ENCODE results near the gene FBXW9.

GRCh38 chr19:12647047-12647446 is 49.4 kb downstream of the FBXW9 start:
- TF ChIP-seq, protein P1, sequence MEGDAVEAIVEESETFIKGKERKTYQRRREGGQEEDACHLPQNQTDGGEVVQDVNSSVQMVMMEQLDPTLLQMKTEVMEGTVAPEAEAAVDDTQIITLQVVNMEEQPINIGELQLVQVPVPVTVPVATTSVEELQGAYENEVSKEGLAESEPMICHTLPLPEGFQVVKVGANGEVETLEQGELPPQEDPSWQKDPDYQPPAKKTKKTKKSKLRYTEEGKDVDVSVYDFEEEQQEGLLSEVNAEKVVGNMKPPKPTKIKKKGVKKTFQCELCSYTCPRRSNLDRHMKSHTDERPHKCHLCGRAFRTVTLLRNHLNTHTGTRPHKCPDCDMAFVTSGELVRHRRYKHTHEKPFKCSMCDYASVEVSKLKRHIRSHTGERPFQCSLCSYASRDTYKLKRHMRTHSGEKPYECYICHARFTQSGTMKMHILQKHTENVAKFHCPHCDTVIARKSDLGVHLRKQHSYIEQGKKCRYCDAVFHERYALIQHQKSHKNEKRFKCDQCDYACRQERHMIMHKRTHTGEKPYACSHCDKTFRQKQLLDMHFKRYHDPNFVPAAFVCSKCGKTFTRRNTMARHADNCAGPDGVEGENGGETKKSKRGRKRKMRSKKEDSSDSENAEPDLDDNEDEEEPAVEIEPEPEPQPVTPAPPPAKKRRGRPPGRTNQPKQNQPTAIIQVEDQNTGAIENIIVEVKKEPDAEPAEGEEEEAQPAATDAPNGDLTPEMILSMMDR (IDR thresholded peaks at IDR 0.05): no peak
- no peak for TF ChIP-seq POLR2A (IDR thresholded peaks at IDR 0.05)
